NB4 (cell line): Measurements from ENCODE around the gene CMYA5.

Experiments used
- MAX ChIP-seq: IDR thresholded peaks from 2 replicates; pipeline ENCODE4 v1.6.1; 2011; ENCODE audit warnings: low read depth, low read length
- TF ChIP-seq, protein P1 (sequence below): IDR thresholded peaks from one replicate; pipeline ENCODE4 v1.5.1; 2012; ENCODE audit warnings: low read depth, low read length

DNA sequence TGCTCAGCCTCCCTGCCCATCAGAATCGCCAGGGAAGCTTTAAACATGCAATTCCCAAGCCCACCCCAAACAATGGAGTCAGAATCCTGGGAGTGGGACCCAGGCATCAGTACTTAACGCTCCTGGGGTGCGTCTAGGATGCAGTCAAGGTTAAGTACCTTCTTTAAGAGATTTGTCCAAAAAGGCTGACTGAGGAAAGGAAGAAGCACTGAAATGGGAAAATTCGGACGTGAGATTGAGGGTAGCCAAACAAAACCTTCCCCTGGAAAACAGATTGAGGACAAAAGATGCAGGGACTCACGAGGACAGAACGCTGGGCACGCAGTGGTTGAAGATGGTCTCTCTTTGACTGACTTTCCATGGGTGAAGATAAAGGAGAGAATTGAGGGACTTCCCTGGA lies 157.9 kb downstream of the CMYA5 start:
- TF ChIP-seq, protein P1, sequence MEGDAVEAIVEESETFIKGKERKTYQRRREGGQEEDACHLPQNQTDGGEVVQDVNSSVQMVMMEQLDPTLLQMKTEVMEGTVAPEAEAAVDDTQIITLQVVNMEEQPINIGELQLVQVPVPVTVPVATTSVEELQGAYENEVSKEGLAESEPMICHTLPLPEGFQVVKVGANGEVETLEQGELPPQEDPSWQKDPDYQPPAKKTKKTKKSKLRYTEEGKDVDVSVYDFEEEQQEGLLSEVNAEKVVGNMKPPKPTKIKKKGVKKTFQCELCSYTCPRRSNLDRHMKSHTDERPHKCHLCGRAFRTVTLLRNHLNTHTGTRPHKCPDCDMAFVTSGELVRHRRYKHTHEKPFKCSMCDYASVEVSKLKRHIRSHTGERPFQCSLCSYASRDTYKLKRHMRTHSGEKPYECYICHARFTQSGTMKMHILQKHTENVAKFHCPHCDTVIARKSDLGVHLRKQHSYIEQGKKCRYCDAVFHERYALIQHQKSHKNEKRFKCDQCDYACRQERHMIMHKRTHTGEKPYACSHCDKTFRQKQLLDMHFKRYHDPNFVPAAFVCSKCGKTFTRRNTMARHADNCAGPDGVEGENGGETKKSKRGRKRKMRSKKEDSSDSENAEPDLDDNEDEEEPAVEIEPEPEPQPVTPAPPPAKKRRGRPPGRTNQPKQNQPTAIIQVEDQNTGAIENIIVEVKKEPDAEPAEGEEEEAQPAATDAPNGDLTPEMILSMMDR = no peak
- TF ChIP-seq MAX = no peak
